H1 (cell line): ENCODE data around the gene PTPN2.

Experiments
- BCL11A ChIP-seq, 2 experiments: IDR thresholded peaks; one replicate each; pipeline ENCODE4 v1.6.1; 2011; ENCODE audit warnings: low read depth in 2 of 2, low read length in 2 of 2, mild to moderate bottlenecking in 2 of 2
- EZH2 ChIP-seq: fragments of 200-600 bp; sonication (generic); IDR thresholded peaks from 2 replicates; pipeline ENCODE4 v1.7.1; 2012; ENCODE audit warnings: low read depth, mild to moderate bottlenecking, moderate library complexity, low read length, inconsistent platforms; ENCODE audit not compliant: severe bottlenecking
- JUND ChIP-seq: IDR thresholded peaks from 2 replicates; pipeline ENCODE4 v1.6.1; 2011; ENCODE audit warnings: mild to moderate bottlenecking, improper control_type of control experiment, low read length
- NRF1 ChIP-seq: IDR thresholded peaks from 2 replicates; pipeline ENCODE4 v1.6.1; 2011; ENCODE audit warnings: mild to moderate bottlenecking, low read depth, low read length, improper control_type of control experiment
- POLR2A ChIP-seq, 2 experiments: IDR thresholded peaks; 1 replicate in 1 of 2; 2 replicates in 1 of 2; pipeline ENCODE4 v1.6.1; 2011; ENCODE audit warnings: low read depth in 2 of 2, low read length in 2 of 2, mild to moderate bottlenecking in 2 of 2; ENCODE audit errors: control extremely low read depth in 1 of 2
- RAD21 ChIP-seq, 2 experiments: IDR thresholded peaks in 1 of 2; conservative IDR thresholded peaks in 1 of 2; 2 replicates each; pipeline ENCODE4 v1.6.1; 2011; ENCODE audit warnings: low read depth in 2 of 2, low read length in 2 of 2, improper control_type of control experiment in 1 of 2, inconsistent platforms in 1 of 2, mild to moderate bottlenecking in 1 of 2, moderate library complexity in 1 of 2
- SIN3A ChIP-seq, 2 experiments: IDR thresholded peaks in 1 of 2; conservative IDR thresholded peaks in 1 of 2; 2 replicates each; pipeline ENCODE4 v1.6.1; 2011 to 2012; ENCODE audit warnings: low read length in 2 of 2, improper control_type of control experiment in 1 of 2, low read depth in 1 of 2, mild to moderate bottlenecking in 1 of 2
- ZNF274 ChIP-seq: IDR thresholded peaks from 2 replicates; pipeline ENCODE4 v1.7.0; 2012; ENCODE audit warnings: low read length, borderline replicate concordance; ENCODE audit errors: extremely low read depth
- TF ChIP-seq, protein P1 (sequence below): IDR thresholded peaks from 2 replicates; pipeline ENCODE4 v1.6.1; 2012; ENCODE audit warnings: inconsistent platforms
- TF ChIP-seq, protein P2 (sequence below), 3 experiments: IDR thresholded peaks; 1 replicate in 2 of 3; 2 replicates in 1 of 3; pipeline versions ENCODE4 v1.5.1 to v1.6.1; 2011; ENCODE audit warnings: low read length in 3 of 3, mild to moderate bottlenecking in 3 of 3, inconsistent platforms in 2 of 3, low read depth in 1 of 3, moderate library complexity in 1 of 3; ENCODE audit not compliant: insufficient read depth in 1 of 3; ENCODE audit errors: control extremely low read depth in 1 of 3

DNA sequence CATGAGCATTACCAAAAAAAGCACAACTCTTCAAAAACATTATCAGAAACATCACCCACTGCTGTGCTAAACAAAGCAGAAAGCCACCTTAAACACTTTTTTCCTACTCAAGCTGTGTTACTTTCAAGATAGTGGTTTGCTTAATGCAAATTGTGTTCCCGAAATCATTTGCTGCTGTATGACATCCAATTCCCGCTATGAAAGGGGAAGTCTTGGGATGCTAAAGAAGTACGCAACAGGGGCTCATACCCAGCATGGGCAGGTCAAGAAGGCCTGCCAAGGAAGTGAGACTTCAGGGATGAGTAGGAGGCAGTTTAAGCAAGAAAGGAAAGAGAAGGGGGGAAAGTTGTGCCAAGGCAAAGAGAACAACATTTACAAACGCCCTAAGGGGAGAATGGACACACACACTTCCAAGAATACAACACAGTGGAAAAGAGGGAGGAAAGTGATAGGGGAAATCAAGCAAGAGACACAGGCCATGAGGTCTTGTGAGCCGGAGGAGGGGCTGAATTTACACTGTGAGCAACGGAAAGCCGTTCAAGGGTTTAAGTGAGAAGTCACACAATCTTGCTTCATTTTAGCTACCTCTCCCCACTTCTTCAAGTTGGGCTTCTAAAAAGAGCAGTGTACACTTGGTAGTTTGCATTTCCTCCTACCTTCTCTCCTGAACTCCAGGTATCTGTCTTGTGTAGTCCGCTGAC is 4.0 kb downstream of the PTPN2 start:
- TF ChIP-seq, protein P1, sequence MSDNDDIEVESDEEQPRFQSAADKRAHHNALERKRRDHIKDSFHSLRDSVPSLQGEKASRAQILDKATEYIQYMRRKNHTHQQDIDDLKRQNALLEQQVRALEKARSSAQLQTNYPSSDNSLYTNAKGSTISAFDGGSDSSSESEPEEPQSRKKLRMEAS, result no peak
- TF ChIP-seq ZNF274, result no peak
- TF ChIP-seq, protein P2, sequence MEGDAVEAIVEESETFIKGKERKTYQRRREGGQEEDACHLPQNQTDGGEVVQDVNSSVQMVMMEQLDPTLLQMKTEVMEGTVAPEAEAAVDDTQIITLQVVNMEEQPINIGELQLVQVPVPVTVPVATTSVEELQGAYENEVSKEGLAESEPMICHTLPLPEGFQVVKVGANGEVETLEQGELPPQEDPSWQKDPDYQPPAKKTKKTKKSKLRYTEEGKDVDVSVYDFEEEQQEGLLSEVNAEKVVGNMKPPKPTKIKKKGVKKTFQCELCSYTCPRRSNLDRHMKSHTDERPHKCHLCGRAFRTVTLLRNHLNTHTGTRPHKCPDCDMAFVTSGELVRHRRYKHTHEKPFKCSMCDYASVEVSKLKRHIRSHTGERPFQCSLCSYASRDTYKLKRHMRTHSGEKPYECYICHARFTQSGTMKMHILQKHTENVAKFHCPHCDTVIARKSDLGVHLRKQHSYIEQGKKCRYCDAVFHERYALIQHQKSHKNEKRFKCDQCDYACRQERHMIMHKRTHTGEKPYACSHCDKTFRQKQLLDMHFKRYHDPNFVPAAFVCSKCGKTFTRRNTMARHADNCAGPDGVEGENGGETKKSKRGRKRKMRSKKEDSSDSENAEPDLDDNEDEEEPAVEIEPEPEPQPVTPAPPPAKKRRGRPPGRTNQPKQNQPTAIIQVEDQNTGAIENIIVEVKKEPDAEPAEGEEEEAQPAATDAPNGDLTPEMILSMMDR (IDR thresholded peaks at IDR 0.05; ENCODE audit: control extremely low read depth in 1 of 3, insufficient read depth in 1 of 3, low read depth in 1 of 3, low read length in 3 of 3), result no peak
- no peak for TF ChIP-seq NRF1
- TF ChIP-seq SIN3A (conservative IDR thresholded peaks at IDR 0.05 in 1 of 2, IDR thresholded peaks at IDR 0.05 in 1 of 2; ENCODE audit: low read depth in 1 of 2, low read length in 2 of 2), result no peak
- peak in 1 of 2 experiments; percentile 39; a peak in 1 of 3 replicates for TF ChIP-seq POLR2A (IDR thresholded peaks at IDR 0.05; ENCODE audit: control extremely low read depth in 1 of 2, low read depth in 2 of 2, low read length in 2 of 2)
- no peak for TF ChIP-seq RAD21 (IDR thresholded peaks at IDR 0.05 in 1 of 2, conservative IDR thresholded peaks at IDR 0.05 in 1 of 2; ENCODE audit: low read depth in 2 of 2, low read length in 2 of 2)
- TF ChIP-seq JUND, result no peak
- TF ChIP-seq EZH2, result no peak
- no peak for TF ChIP-seq BCL11A (IDR thresholded peaks at IDR 0.05; ENCODE audit: low read depth in 2 of 2, low read length in 2 of 2)
